Naive B cell (primary cell): ENCODE results near the gene PATJ. TPM values are rescaled to one million over a fixed set of nuclear protein-coding genes. Genes with fewer than 3 reads are reported as not detected.
A peak's percentile ranks its signal among the peaks of the same experiment; 100 is the strongest.
"Not testable (repeated sequence)": the region's sequence is repeated elsewhere in the genome, so short reads cannot be mapped to it uniquely, and the experiment has no call there.

Experiments
- ATAC-seq, 2 donors: fragments of 150-1000 bp; cut with Tn5 transposase; 2 replicates each; pipeline ENCODE4 v1.10.0; 2021; ENCODE audit warnings: low read depth in 2 of 2, mild to moderate bottlenecking in 2 of 2, moderate library complexity in 2 of 2
- DNase-seq: peaks from one replicate; pipeline ENCODE4 v3.0.0; 2022
- H3K27ac Mint-ChIP-seq, 6 donors: one replicate each; pipeline ENCODE4 v1.8.0; 2020 to 2022; ENCODE audit warnings: mild to moderate bottlenecking in 6 of 6, mixed read lengths in 6 of 6, moderate library complexity in 5 of 6, inconsistent platforms in 2 of 6
- H3K27me3 Mint-ChIP-seq, 3 donors: one replicate each; pipeline ENCODE4 v1.8.0; 2021 to 2022; ENCODE audit warnings: mixed read lengths in 3 of 3, mild to moderate bottlenecking in 1 of 3
- H3K36me3 Mint-ChIP-seq, 2 donors: one replicate each; pipeline ENCODE4 v1.8.0; 2020 to 2022; ENCODE audit warnings: mixed read lengths in 2 of 2, inconsistent platforms in 1 of 2, mild to moderate bottlenecking in 1 of 2
- H3K4me1 Mint-ChIP-seq, 3 donors: one replicate each; pipeline ENCODE4 v1.8.0; 2020 to 2022; ENCODE audit warnings: mixed read lengths in 3 of 3, inconsistent platforms in 1 of 3, mild to moderate bottlenecking in 1 of 3, moderate library complexity in 1 of 3
- H3K4me3 Mint-ChIP-seq, 8 donors: one replicate each; pipeline ENCODE4 v1.8.0; 2020 to 2022; ENCODE audit warnings: mild to moderate bottlenecking in 8 of 8, mixed read lengths in 8 of 8, moderate library complexity in 8 of 8, inconsistent platforms in 2 of 8
- H3K9me3 Mint-ChIP-seq, 7 donors: one replicate each; pipeline ENCODE4 v1.8.0; 2020 to 2022; ENCODE audit warnings: mixed read lengths in 7 of 7, mild to moderate bottlenecking in 5 of 7, inconsistent platforms in 2 of 7, moderate library complexity in 1 of 7
- polyA plus RNA-seq, 6 donors: library from polyadenylated mRNA; unstranded; fragments of 300-500 nt; fragmentation: Illumina TruSeq; gene quantifications; one replicate each; pipeline ENCODE4 v1.2.3, GENCODE V29; 2021; ENCODE audit warnings: low read depth in 6 of 6

PATJ gene
- polyA plus RNA-seq, 6 donors from 2014 or later = 5.5 to 18.9 (median 11.0) TPM

GRCh38 chr1:61727544-61727943 lies 14.7 kb upstream of the PATJ start:
- H3K27ac Mint-ChIP-seq = peak overlapping the region in 2 of 6 donors; percentile 51 to 84

GRCh38 chr1:61730679-61731078 lies 11.6 kb upstream of the PATJ start:
- not testable (repeated sequence) for ATAC-seq, H3K27ac Mint-ChIP-seq, H3K9me3 Mint-ChIP-seq, H3K36me3 Mint-ChIP-seq, H3K4me3 Mint-ChIP-seq, H3K27me3 Mint-ChIP-seq, DNase-seq
- H3K4me1 Mint-ChIP-seq = peaks cover 8 to 20% (median 8%) of the 10 kb centered on the region in 3 donors

More at GRCh38 chr1:61727544-61727943, 14.7 kb upstream of the PATJ start:
- peak overlapping the region in 3 of 8 donors; percentile 38 to 70 (median 65) for H3K4me3 Mint-ChIP-seq
- no peaks in the 10 kb centered on the region for H3K36me3 Mint-ChIP-seq
- H3K4me1 Mint-ChIP-seq = peaks cover 15 to 24% (median 23%) of the 10 kb centered on the region in 3 donors
- DNase-seq (no peak), ATAC-seq (no peak)
- H3K9me3 Mint-ChIP-seq = no peaks in the 10 kb centered on the region
- no peaks in the 10 kb centered on the region for H3K27me3 Mint-ChIP-seq

GRCh38 chr1:61732726-61733125 lies 9.6 kb upstream of the PATJ start:
- Mint-ChIP-seq H3K36me3 (peaks cover 0 to 5% of the 10 kb centered on the region in 2 donors), H3K27ac (no peak overlapping the region), H3K27me3 (no peaks in the 10 kb centered on the region), H3K9me3 (no peaks in the 10 kb centered on the region), H3K4me3 (no peak overlapping the region), H3K4me1 (peaks cover 7 to 16% (median 7%) of the 10 kb centered on the region in 3 donors)
- no peak for DNase-seq
- no peak for ATAC-seq

GRCh38 chr1:61740751-61741700 lies 1.3 kb upstream of the PATJ start:
- DNase-seq (no peak), ATAC-seq (no peak)
- peaks cover 11 to 30% (median 18%) of the 10 kb centered on the region in 3 donors for H3K4me1 Mint-ChIP-seq
- H3K27ac Mint-ChIP-seq = peak overlapping the region in 5 of 6 donors; percentile 29 to 86 (median 78)
- no peaks in the 10 kb centered on the region for H3K36me3 Mint-ChIP-seq
- no peaks in the 10 kb centered on the region for H3K27me3 Mint-ChIP-seq
- peak overlapping the region in 7 of 8 donors; percentile 84 to 99 (median 94) for H3K4me3 Mint-ChIP-seq
- no peaks in the 10 kb centered on the region for H3K9me3 Mint-ChIP-seq

GRCh38 chr1:61742620-61743430 lies 545 bp downstream of the PATJ start:
- peaks cover 15 to 34% (median 21%) of the 10 kb centered on the region in 3 donors for H3K4me1 Mint-ChIP-seq
- ATAC-seq = peak; percentile 60 to 64
- H3K9me3 Mint-ChIP-seq = no peaks in the 10 kb centered on the region

GRCh38 chr1:61743431-61743705 lies 1.1 kb downstream of the PATJ start:
- Mint-ChIP-seq H3K4me1 (peaks cover 15 to 34% (median 21%) of the 10 kb centered on the region in 3 donors), H3K9me3 (no peaks in the 10 kb centered on the region), H3K27me3 (no peaks in the 10 kb centered on the region), H3K4me3 (peak overlapping the region; percentile 83 to 92 (median 88)), H3K36me3 (no peaks in the 10 kb centered on the region), H3K27ac (peak overlapping the region in 5 of 6 donors; percentile 1 to 62 (median 50))
- no peak for ATAC-seq
- DNase-seq = no peak

More at GRCh38 chr1:61742620-61743430, 545 bp downstream of the PATJ start:
- no peak for DNase-seq
- Mint-ChIP-seq H3K27me3 (no peaks in the 10 kb centered on the region), H3K4me3 (peak overlapping the region; percentile 83 to 94 (median 88)), H3K27ac (peak overlapping the region; percentile 1 to 66 (median 56)), H3K36me3 (no peaks in the 10 kb centered on the region)

- H3K4me3 Mint-ChIP-seq = peak overlapping the region in 7 of 8 donors; percentile 83 to 92 (median 87)
- H3K4me1 Mint-ChIP-seq = peaks cover 15 to 34% (median 21%) of the 10 kb centered on the region in 3 donors
- ATAC-seq (no peak), DNase-seq (no peak)
- no peaks in the 10 kb centered on the region for H3K27me3 Mint-ChIP-seq
- H3K36me3 Mint-ChIP-seq = no peaks in the 10 kb centered on the region
- peak overlapping the region in 4 of 6 donors; percentile 1 to 62 (median 28) for H3K27ac Mint-ChIP-seq
- H3K9me3 Mint-ChIP-seq = no peaks in the 10 kb centered on the region
These were observed 1.7 kb downstream of the PATJ start for GRCh38 chr1:61743716-61744580.

GRCh38 chr1:61746813-61747212 lies 4.5 kb downstream of the PATJ start:
- H3K27ac Mint-ChIP-seq = peak overlapping the region in 2 of 6 donors; percentile 14 to 47
- H3K4me1 Mint-ChIP-seq = peaks cover 8 to 22% (median 13%) of the 10 kb centered on the region in 3 donors
- H3K27me3 Mint-ChIP-seq = no peaks in the 10 kb centered on the region
- no peaks in the 10 kb centered on the region for H3K9me3 Mint-ChIP-seq
- DNase-seq = no peak
- no peak for ATAC-seq
- no peaks in the 10 kb centered on the region for H3K36me3 Mint-ChIP-seq
- H3K4me3 Mint-ChIP-seq = no peak overlapping the region

GRCh38 chr1:61748566-61748965 lies 6.3 kb downstream of the PATJ start:
- Mint-ChIP-seq H3K27ac (peak overlapping the region in 1 of 6 donors; percentile 89), H3K4me1 (peaks cover 5 to 14% (median 8%) of the 10 kb centered on the region in 3 donors), H3K4me3 (no peak overlapping the region), H3K9me3 (no peaks in the 10 kb centered on the region), H3K36me3 (no peaks in the 10 kb centered on the region), H3K27me3 (no peaks in the 10 kb centered on the region)
- DNase-seq (no peak), ATAC-seq (no peak)

- Mint-ChIP-seq H3K36me3 (no peaks in the 10 kb centered on the region), H3K27me3 (no peaks in the 10 kb centered on the region), H3K9me3 (no peaks in the 10 kb centered on the region), H3K4me3 (no peak overlapping the region), H3K4me1 (peaks cover 4 to 6% (median 5%) of the 10 kb centered on the region in 3 donors), H3K27ac (peak overlapping the region in 1 of 6 donors; percentile 29)
- ATAC-seq (no peak), DNase-seq (no peak)
These were observed 7.3 kb downstream of the PATJ start for GRCh38 chr1:61749574-61749973.

GRCh38 chr1:61752921-61753389 lies 10.7 kb downstream of the PATJ start:
- no peak overlapping the region for H3K4me3 Mint-ChIP-seq
- H3K27ac Mint-ChIP-seq = no peak overlapping the region

GRCh38 chr1:61753998-61754508 lies 11.8 kb downstream of the PATJ start:
- Mint-ChIP-seq H3K27me3 (no peaks in the 10 kb centered on the region), H3K4me1 (peaks cover 0 to 3% (median 0%) of the 10 kb centered on the region in 3 donors), H3K36me3 (no peaks in the 10 kb centered on the region), H3K9me3 (no peaks in the 10 kb centered on the region), H3K4me3 (no peak overlapping the region), H3K27ac (no peak overlapping the region)
- DNase-seq (no peak), ATAC-seq (no peak)

More at GRCh38 chr1:61752921-61753389, 10.7 kb downstream of the PATJ start:
- no peaks in the 10 kb centered on the region for H3K27me3 Mint-ChIP-seq
- ATAC-seq = no peak
- peaks cover 0 to 2% (median 0%) of the 10 kb centered on the region in 3 donors for H3K4me1 Mint-ChIP-seq
- H3K9me3 Mint-ChIP-seq = no peaks in the 10 kb centered on the region
- H3K36me3 Mint-ChIP-seq = no peaks in the 10 kb centered on the region
- no peak for DNase-seq
